Hematopoietic multipotent progenitor cell treated with erythropoietin and hydrocortisone succinate and interleukin-3 and kit ligand, for 15 days (in vitro differentiated cells): Measurements from ENCODE around the gene RHOXF2B.
"Not testable (repeated sequence)": the region's sequence is repeated elsewhere in the genome, so short reads cannot be mapped to it uniquely, and the experiment has no call there.

Experiments
- DNase-seq: peaks from one replicate; pipeline ENCODE4 v3.0.0-alpha.2; 2015; ENCODE audit warnings: low spot score

RHOXF2B gene

DNA sequence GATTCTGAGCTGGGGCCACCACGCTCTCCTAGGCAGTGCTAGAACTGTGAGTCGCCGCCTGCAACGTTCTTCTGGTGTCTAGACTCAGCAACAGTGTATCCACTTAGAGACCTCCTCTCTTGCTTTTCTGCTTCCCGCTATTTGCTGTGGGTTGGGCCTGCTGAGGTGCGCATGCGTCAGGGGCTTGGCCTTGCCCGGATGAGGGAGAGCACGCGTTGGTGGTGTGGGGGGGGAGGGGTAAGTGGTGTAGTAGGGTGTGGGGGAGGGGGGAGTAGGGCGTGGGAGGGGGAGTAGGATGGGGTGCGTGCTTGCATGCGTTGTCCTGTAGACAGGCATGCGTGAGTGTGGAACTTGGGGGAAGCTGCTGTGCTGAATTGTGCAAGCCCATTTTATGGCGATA lies at the start of gene RHOXF2B:
Gene RHOXF2B (minus strand): TSS at position 101 of the 400 bp plus-strand sequence. CDS start 138 bp downstream, outside the sequence.
- DNase-seq, result not testable (repeated sequence)

DNA sequence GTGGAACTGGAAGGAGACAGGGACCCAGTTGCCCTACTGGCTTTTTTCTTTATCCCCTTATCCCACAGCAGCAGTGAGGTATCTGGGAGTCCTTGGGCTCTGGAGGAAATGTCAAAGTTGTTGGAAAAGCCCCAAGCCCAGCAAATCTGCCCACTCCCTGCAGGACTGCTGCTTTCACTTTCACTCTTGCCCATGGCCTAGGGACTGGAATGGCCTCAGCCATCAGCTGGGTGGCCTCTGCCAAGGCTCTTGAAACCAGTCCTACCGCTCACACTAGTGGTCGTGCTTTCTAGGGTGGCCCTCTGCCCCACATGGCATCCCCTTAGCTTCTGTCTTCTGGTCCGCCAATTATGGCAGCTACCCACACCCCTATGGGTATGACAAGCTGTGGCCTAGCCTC lies 48.0 kb upstream of the RHOXF2B start:
- no peak for DNase-seq

DNA sequence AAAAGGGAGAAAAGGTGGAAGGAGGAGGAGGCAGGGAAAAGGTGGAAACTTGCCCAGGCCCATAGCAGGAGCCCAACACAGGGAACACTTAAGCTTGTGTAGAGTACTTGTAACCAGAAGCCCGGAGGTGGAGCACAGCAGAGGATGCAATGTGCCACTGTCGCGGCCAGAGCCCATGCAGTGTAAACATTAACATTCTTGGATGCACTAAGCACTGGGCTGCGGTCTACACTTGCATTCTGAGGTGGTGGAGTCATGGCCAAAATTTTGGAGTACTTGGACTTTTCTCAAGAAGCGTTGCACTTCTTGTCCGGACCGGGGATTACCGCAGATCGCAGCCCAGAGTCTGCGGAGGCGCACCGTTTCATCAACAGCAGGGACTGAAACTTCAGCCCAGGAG lies 42.7 kb upstream of the RHOXF2B start:
- no peak for DNase-seq

DNA sequence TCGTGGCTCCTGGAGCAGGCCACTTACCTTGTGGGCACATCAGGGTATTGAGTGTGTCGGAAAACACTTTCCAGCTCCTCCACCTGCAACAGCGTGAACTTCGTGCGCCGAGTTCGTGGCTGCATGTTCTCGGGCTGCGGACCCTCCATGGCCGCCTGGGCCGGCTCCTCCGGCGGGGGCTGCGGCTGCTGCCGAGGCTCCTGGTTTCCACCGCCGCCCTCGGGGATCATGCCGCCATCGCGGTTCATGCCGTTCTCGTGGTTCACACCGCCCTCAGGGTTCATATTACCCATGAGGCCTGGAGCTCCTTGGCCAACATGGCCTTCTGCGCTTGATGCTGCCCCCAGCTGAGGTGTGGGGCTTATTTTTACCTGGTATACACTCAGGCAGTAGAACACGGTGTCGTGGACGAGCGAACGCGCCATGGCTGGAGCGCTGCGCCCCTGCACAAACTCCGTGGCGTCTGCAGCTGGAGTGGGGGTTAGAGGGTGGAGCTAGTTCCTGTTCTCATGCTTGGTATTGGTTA lies 38.0 kb upstream of the RHOXF2B start, which contains the start of gene RHOXF1:
Gene RHOXF1 (minus strand): TSS at position 476 of the 526 bp plus-strand sequence. CDS start 51 bp downstream, at position 425.
- no peak for DNase-seq

DNA sequence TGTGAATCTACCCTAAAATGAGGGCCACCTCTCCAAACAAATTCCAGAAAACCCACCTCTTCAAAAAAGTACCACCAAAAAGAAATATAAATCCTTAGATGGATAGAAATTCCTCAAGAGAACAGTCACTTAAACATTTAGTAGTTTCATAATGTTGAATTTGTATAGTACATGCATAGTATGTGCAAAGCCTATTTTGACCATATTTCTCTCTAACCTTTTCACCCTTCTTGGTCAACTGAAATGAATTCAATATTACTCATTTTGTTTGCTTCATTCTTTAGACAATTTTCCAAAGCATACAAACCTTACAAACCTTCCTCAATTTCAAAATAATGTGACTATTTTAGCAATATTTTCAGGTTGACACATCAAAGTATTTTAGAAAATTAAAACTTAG lies 34.1 kb upstream of the RHOXF2B start:
- DNase-seq, result no peak

DNA sequence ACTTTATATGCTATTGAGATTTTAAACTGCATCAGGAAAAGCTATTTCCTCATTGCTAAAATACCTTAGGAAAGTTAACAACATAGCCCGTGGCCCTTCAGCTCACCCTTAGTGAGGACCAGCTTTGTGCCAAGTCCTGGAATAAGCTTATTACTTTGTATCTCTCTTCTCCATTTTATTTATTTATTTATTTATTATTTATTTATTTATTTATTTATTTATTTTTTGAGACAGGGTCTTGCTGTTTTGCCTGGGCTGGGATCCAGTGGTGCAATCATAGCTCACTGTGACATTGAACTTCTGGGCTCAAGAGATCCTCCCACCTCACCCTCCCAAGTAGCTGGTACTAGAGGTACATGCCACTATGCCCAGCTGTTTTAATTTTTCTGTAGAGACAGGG lies 31.9 kb upstream of the RHOXF2B start:
- DNase-seq, result no peak

DNA sequence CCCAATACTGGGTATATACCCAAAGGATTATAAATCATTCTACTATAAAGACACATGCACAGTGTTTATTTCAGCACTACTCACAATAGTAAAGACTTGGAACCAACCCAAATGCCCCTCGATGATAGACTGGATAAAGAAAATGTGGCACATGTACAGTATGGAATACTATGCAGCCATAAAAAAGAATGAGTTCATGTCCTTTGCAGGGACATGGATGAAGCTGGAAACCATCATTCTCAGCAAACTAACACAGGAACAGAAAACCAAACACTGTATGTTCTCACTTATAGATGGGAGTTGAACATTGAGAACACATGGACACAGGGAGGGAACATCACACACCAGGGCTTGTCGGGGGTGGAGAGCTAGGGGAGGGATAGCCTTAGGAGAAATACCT lies 27.2 kb upstream of the RHOXF2B start:
- DNase-seq, result not testable (repeated sequence)

DNA sequence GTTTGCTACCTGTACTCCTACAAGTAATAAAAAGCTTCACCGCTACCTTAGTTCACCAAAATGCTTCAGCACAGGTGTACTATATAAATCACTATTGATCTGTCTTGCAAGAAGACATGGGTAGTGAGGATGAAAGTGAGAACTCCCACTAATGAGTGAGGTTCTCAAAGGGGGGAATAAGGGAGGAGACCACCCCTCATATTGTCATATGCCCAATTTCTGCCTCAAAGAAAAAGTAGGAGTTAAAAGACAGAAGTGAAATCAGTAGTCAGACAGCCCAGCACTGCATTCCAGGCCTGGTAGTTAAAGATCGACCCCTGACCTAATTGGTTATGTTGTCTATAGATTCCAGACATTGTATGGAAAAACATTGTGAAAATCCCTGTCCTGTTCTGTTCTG lies 23.6 kb upstream of the RHOXF2B start:
- not testable (repeated sequence) for DNase-seq

DNA sequence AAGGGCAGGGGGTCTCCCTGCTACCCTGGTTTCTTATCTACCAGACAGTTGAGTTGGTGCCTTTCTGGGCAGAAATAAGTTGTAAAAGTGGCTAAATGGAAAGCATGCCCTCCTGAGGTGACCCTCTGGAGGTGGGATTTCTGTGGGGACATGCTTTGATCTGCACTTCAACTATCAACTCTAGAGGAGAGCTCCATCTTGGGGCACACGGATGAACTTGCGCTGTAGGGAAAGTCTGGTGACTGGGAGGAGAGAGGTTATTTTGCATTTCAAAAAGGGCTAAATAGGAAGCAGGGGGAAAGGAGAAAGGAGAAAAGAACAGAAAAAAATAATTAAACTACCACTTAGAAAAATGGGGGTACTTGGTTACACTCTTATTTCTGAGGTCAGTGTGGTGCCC lies 12.7 kb upstream of the RHOXF2B start:
- no peak for DNase-seq

DNA sequence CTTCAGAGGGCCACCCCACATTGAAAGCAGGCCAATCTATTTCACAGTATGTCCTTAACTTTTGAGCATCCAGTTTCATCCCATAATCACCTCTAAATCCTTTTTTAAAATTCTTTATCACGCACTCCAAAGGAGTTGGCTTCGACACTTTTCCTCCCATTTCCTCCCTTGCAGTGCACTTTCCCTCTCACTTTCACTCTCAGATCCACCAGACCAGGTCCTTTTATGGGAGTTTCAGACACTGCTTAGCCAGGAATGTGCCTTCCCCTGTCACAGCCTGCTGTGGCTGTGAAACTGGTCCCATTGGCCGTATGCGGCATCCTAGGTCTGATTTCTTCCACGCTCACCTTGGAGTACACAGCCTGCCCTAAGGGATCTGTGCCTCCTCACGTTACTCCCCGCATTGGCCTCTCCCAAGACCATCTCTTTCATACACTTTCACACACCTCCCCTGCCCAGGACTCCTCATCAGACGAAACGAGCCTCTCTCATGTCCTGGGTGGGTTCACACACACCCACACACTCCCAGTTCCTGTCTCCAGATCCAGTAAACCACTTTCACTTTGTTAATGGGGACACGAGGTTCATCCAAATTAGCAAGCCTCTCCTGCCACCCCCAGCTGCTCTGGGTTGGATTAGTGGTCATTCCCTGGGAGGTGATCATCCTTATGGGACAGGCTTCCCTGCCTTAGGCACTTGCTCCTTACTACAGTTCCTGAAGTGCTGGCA lies 10.0 kb upstream of the RHOXF2B start:
- no peak for DNase-seq

DNA sequence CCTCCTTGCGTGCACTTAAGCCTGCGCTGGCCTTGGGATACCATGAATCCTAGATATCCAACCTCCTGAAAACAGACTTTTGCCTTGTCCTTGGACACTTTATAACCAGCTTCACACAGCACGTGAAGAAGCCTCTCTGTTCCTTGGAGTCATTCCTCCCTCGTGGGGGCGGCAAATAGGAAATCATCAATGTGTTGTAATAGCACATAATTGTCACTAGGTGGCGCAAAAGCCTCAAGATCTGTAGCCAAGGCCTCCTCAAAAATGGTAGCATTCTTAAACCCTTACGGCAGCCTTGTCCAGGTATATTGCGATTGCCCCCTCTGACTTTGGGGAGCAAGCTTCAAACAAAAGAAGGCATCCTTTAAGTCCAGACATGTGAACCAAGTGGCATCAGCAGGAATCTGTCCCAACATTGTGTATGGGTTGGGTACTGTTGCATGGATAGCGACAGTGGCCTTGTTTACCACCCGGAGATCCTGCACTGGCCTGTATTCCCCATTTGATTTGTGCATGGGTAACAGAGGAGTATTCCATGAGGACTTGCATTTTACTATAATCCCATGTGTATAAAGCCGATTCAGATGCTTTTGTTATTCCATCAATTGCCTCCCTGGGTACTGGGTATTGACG lies 8.2 kb upstream of the RHOXF2B start:
- not testable (repeated sequence) for DNase-seq

DNA sequence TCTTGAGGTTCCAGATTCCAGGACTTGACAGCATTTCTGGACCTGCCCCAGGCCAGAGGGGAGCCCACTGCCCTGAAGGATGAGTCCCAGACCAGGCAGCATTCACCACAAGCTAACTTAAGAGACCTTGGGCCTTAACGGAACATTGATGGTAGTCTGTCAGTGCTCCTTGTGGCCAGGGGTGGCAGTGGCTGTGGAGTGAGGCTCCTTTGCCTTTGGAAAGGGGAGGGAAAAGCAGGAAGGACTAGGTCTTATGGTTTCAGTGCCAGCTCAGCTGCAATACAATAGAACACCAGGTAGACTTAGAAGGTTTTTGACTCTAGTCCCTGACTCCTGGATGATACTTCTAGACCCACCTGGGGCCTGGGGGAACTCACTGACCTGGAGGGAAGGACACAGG lies 11.3 kb downstream of the RHOXF2B start:
- DNase-seq, result not testable (repeated sequence)

DNA sequence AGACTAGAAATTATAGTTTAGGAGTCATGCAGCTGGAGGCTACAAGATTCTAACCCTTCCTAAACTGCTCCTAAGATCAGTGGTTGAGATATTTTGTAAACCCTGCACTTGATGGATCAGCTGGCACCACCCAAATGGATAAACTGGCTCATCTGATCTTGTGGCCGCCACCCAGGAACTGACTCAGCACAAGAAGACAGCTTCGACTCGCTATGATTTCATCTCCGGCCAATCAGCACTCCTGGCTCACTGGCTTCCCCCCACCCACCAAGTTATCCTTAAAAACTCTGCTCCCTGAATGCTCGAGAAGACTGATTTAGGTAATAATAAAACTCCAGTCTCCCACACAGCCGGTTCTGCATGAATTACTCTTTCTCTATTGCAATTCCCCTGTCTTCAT lies 34.8 kb downstream of the RHOXF2B start:
- not testable (repeated sequence) for DNase-seq

DNA sequence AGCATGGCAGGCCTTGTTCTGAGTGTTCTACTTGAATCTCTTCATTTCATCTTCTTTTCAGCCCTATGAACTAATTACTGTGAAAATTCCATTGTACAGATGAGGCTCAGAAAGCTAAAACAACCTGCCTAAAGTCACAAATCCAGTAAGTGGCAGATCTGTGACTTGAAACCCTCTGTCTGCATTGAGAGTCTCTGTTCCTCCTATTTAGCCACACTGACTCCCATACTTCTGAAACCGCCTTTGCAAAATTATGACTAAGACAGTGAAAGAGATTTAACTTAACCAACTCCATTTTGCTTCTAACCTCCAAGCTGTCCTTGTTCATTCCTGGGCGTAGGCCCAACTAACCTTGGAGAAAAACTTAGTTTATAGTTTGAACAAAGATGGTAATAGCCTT lies 35.2 kb downstream of the RHOXF2B start:
- not testable (repeated sequence) for DNase-seq

DNA sequence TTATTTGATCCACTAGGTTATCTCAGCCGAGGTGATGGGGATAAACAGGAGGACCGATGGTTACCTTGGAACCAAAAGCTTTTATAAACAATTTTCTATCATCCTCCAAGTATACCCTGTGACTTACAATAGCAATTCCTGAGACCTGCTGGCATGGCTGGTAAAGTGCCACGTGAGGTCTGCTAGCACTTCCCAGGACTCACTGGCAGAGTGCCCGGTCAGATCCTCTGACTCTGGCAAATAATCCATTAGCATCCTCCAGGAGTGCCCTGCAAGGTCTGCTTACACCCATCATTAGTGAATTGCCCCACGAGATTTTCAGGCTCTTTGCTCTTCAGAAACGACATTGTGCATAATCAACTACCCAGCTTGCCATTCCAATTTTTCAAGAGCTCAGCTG lies 37.3 kb downstream of the RHOXF2B start:
- not testable (repeated sequence) for DNase-seq

DNA sequence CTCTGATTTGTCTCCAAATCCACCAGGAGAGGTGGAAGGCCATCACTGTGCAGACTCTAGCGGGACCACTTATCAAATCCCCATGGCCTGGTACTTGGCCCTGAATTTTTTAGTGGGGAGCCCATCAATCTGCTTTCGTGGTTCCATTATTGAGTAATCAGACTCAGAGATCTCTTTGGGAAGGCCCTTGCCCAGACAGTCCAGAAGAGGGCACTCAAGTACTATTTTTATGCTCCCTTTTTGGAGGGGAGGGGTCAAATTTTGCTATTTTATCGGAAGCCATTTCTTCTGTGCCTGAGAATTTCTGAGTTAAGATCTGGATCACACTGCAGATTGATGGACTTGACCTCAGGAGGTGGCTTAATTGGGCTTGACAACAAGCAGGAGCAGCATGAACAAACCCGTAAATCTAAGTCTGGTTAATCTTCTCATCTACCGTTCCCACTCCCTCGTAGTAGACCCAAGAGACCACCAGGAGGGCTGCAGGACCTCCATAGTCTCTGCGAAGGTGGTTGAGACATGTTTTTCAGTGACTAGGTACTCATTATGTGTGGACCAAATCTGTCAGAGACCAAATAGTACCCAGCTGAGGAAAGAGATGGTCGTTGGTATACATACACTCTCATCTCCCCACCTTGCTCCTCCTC lies 38.3 kb downstream of the RHOXF2B start:
- not testable (repeated sequence) for DNase-seq

DNA sequence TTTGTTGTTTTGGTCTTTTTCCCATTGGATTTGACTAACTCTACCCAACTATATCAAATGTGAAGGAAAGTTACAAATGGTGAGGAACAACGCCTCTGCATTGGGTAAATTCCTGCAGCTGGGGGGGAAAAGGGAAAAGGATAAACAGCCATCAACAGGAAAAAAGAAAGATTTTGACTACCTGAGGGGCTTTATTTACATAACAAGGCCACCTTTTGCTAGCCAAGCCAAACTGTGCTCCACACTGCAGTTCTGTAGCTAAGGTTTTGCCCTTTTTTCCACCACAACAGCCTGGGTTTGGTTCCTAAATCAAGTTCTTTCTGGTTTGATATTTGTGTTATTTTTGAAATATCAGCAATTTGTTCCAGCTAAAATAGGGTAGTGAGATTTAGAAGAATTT lies 40.8 kb downstream of the RHOXF2B start:
- no peak for DNase-seq

DNA sequence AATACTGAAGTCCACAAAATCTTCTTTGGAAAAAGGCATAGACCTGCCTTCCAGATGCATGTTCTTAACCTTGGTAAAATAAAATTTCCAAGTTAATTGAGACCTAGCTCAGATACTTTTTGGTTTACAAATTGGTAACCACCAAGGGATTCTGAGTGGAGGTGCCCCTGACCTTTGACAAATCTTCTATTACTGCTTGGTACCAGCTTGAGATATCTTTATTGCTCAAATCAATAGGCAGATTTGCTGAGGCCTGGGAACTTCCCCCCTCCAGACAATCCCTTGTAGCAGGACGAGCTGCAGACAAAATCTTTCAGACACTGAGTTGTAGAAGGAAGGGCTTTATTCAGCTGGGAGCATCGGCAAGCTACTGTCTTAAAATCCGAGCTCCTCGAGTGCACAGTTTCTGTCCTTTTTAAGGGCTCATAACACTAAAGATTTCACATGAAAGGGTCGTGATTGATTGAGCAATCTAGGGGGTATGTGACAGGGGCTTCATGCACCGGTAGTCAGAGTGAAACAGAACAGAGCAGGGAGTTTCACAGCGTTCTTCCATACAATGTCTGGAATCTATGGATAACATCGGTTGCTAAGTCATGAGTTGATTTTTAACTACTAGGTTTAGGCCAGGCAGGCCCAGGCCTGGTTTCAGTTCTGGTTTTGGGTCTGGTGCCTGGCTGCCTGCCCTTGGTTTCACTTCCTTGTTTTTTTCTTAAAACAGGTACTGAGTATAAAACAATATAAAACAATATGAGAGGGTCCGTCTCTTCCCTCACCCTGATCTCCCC lies 41.8 kb downstream of the RHOXF2B start:
- not testable (repeated sequence) for DNase-seq

DNA sequence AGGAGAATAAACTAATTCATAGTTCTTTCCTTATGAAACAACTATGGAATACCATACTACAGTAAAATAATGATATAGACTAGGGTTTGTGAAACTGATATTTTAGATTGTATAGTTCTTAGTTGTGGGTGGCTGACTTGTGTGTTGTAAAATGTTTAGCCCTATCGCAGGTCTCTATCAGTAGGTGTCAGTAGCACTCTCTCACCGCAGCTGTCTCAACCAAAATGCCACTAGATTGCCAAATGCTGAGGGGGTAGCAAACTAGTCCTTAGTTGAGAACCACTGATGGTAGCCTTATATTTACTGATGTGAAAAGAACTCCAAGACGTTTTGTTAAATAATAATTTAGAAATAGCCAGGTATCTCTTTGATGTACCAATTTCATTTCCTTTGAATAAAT lies 48.1 kb downstream of the RHOXF2B start:
- no peak for DNase-seq

DNA sequence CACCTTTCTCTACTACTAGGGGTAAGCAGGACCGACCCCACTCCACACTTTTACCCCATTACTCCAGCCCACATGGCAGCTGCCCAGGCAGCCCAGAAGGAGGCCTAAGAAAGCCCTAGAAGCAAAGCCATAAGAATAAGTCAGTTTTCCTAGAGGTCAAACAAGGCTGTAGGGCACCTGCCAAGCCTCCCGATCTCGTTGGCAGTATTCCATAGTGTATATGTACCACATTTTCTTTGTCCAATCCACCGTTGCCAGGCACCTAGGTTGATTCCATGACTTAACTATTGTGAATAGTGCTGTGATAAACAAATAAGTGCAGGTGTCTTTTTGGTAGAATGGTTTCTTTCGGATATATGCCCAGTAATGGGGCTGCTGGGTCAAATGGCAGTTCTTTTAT lies 54.2 kb downstream of the RHOXF2B start:
- no peak for DNase-seq

DNA sequence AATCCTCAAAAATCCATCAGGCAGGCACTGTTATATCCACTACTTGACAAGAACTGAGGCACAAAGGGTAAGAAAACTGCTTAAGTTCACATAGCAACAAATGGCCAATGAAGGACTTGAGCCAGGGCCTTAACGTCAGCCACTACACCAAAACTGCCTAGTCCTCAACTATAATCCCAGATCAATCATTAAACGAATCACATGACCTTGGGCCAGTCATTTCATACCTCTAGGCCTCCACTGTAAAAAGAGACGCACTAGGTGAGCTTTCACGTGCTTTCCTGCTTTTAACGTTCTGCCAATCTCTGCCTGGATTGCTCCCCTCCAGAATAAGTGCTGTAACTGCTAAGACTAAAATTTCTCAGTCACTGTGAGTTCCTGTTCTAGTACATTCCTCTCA lies 54.7 kb downstream of the RHOXF2B start:
- DNase-seq, result no peak
